HG02571 (cell line): ENCODE data around the gene PEMT.
"Not testable (repeated sequence)": the region's sequence is repeated elsewhere in the genome, so short reads cannot be mapped to it uniquely, and the experiment has no call there.

Experiments used
- ATAC-seq: cut with Tn5 transposase; IDR thresholded peaks from one replicate; pipeline ENCODE4 v1.9.1; 2021; ENCODE audit warnings: mild to moderate bottlenecking, moderate library complexity; ENCODE audit not compliant: unreplicated experiment

Gene PEMT

DNA sequence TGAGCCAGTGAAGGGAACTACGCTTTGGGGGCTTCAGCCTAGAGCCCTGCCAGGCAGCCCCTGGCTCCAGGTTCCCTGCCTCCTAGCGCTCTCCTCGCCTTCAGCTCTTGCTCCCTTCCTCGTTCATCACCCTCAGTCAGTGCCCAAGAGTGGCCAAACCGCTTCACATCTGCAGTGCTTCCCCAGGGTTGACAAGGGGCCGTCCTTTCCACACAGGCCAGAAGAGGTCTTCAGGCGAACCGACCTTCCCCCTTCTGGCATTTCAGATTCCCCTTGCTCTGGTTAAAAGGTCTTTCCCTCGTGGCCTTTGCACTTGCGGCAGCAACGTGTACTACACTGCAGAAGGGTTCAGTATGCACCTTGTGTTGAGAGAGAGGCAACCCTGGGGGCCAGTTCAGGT, 99.4 kb downstream of the PEMT start:
- no peak for ATAC-seq

DNA sequence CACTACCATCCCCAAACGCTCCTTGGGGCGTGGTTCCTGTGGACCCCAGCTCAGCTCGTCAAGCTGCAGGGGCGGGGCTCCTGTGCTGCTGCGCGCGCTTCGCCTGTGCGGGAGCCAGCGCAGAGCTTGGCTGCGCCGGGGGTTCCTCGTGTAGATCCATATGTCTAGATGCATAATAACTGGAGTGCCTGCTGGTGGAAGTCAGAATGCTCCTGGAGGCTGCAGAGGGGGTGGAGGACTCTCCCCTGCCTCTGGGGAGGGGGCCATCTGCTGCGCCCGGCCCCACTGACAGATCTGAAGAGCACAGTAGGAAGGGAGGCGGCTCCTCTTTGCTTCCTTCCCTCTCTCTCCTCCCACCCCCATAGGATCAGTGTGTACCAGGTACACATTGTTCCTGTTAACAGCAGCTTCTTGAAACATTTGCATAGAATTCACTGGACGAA, 99.9 kb downstream of the PEMT start:
- no peak for ATAC-seq

DNA sequence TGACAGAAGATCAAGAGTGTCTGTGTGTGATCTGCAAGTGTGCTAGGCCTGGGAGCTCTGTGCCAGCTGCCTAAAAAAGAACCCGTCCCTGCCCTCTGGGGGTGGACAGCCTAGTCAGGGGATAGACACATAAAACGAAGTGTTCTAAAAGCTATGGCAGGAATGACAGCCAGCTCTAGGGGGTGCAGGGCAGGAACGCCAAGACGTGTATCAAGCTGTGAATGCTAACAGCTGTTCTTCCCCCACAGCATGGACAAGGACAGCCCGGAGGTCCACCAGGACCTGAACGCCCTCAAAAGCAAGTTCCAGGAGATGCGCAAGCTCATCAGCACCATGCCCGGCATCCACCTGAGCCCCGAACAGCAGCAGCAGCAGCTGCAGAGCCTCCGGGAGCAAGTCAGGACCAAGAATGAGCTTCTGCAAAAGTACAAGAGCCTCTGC, 100.5 kb downstream of the PEMT start:
- no peak for ATAC-seq

DNA sequence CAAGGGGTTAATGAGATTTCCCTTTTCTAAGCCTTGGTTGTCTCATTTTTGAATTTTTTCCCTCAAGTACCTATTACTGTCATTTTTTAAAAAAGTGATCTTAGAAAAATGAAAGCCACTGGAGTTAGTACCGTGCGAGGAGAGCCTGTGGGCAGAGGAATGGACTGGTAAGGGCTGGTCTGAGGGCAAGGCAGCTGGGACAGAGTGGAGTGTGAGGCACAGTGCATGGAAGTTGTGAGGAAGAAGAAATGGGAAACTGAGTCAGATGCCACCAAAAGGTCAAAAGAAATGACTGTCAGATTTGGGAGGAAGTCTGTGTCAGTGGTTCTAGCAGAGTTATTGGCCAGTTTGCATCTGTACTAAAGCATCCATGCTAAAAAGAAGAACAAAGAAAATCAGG, 103.5 kb downstream of the PEMT start:
- ATAC-seq = no peak

DNA sequence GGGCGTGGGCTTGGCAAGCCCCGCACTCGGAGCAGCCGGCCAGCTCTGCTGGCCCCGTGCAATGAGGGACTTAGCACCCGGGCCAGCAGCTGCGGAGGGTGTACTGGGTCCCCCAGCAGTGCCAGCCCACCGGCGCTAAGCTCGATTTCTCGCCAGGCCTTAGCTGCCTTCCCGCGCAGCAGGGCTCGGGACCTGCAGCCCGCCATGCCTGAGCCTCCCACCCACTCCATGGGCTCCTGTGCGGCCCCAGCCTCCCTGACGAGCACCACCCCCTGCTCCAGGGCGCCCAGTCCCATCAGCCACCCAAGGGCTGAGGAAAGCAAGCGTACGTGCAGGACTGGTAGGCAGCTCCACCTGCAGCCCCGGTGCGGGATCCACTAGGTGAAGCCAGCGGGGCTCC, 105.1 kb downstream of the PEMT start:
- not testable (repeated sequence) for ATAC-seq

DNA sequence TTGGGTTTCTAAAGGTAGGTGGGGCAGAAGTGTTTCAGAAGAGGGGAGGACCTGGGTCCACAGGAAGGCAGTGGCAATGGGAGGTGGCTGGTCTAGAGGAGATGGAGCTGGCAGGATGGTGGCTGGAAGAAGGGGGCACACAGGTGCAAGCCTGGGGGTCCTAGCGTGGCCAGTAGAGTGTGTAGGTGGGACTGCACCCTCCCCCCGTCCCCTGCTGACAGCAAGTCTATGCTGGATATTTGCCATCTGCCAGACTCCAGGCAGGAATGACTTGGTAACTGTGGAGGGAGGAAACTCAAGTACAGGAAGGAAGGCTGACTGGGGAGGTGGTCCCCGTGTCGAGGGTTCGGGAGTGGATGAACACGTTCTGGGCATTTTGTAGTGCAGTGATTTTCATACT, 106.1 kb downstream of the PEMT start:
- ATAC-seq = no peak

DNA sequence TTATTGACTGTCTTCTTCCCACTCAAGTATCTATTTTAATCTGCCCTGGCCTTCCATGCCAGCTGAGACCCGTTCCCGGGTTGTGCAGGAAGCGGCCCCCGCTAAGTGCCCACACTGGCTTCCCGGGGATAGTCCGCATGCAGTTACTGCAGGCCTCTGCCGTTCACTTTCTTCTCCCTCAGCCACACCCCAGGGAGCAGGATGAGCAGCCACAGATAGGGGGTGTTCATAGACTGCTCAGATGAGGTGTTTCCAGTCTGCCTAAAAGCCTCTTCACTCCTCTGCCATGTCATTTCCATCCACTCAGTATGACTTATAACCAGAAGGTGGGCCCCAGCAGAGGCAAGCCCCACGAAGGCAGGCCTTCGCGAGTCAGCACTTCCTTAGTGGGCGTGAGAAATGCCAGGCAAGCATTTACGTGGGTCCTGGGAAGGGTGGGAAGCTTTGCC, 107.0 kb downstream of the PEMT start:
- ATAC-seq = no peak

DNA sequence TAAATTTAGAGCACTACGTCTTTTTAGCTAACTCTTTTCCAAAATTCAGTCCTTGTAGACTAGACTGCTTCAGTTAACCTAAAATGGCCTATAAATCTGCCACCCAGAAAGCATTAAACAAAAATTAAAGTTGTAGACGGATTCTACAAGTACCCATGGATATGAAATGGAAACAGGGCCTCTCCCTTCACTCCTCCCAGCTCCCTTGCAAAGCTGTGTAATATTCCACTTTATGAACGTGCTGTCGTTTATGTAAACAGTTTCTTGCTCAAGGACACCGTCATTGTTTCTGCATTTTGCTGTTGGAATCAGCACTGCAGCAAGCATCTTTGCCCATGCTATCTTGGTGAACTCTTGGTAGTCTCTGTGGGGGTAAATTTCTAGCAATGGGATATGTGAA, 109.6 kb downstream of the PEMT start:
- ATAC-seq = no peak

DNA sequence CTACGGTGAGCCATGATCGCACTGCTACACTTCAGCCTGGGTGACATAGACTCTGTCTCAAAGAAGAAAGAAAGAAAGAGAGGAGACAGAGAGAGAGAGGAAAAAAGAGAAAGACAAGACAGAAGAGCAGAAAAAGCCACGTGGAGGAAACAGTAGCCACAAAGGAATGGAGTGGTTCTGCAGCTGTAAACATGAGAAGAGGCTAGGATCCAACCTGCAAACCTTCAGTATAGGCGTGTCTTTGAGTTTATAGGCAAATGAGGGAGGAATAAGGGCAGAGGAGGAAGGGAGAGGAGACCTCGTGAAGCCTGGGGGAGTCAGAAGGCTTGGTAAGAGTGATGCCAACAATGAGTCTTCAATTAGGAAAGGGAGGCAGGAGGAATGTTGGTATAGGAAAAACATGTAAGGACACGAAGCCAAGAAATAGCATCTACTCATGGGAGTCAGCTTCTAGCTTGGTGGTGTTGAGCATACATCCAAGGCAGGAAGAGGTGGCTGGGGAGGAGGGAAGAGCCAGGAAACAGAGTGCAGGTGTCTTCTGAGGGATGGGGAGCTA, 110.8 kb downstream of the PEMT start:
- no peak for ATAC-seq

DNA sequence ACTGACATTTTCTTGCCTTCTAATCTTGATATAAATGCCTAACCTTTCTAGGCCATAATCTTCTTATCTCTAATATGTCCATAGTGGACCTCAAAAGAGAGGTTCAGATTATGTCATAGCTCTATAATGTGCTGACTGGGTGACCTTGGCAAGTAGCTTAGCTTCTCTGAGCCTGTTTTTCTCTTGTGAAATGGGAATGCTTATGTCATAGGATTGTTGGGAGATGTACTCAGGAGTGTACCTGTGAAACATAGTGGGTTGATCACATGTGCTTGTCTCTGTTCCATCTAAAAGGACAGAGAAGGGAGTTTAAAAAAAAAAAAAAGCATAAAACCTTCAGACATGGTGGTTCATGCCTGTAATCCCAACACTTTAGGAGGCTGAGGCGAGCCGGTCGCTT, 112.3 kb downstream of the PEMT start:
- no peak for ATAC-seq

DNA sequence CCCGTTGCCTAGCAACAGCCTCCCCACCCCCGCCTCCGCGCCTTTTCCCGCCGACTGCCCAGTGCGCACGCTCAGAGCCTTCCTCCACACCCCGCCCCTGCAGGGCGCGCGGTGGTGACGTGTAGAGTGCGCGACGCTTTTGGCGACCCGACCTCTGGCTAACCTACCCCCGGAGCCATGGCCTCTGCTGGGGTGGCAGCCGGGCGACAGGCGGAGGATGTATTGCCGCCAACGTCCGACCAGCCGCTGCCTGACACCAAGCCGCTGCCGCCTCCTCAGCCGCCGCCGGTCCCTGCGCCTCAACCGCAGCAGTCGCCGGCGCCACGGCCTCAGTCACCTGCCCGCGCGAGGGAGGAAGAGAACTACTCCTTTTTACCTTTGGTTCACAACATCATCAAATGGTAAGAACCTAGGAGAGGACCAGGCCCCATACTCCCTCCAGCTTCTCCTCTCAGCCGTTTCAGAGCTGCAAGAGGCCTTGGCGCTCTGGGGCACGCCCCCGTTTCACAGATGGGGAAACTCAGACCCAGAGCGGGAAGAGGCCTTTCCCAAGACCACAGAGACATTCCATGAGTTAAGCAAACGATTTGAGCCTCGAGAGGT, 114.5 kb downstream of the PEMT start, which contains the start of gene MED9:
Gene MED9 (plus strand): TSS at position 136 of the 603 bp plus-strand sequence. CDS start 42 bp downstream, at position 178.
- peak; percentile 77 for ATAC-seq

DNA sequence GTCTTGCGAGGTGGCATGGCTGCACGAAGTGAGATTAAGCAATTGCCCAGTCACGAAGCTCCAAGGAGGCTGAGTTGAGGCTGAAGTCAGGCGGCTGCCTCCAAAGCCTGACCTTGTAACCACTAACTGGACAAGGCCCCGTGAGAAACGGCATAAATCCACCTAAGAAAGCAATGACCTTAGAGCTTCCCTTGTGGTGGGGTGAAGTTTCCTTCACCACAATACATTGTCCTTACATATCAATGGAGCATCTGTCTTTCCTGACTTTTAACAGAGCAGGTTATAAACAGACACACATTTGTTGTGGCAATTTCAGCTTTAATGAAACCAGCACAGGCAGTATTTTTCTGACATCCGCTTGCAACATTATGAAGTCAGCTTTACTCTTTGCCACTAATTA, 117.2 kb downstream of the PEMT start:
- no peak for ATAC-seq

DNA sequence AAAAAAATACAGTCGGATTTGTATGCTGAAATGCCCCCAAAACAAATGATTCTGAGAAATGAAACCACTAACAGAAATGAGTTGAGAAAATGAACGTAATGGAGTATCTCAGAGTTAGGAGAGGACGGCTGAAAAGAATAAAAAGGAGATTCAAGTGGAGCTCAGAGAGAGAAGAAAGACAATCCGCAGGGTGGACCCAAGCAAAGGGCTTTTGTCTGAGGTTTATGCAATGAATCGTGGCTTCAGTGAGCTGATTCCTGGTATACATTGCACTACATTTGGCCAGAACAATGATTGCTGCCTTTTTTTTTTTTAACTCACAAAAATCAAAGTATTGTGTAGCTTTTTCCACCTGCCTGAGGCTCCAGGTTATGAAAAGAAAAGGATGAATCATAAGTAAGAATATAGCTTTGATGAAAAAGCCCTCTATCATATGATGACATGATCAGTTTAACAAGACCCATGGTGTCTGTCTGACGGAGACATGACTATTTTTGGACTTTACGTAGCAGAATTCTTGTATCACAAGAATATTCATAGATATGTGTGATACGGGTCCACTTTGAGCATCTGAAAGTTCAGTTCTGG, 119.1 kb downstream of the PEMT start:
- no peak for ATAC-seq

DNA sequence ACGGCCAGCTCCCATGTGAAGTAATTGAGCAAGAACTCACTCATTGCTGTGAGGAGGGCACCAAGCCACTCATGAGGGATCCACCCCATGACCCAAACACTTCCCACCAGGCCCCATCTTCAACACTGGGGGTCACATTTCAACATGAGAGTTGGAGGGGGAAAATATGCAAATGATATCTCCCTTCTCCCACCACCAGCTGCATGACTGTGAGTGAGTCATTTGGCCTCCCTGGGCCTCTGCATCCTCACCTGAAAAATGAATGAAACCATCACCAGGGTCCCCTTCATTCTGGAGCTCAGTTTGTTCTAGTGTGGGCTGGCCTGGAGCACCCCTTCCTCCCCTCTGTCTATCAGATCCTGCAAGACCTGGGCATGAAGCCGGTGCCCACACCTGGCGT, 121.5 kb downstream of the PEMT start:
- ATAC-seq = no peak

DNA sequence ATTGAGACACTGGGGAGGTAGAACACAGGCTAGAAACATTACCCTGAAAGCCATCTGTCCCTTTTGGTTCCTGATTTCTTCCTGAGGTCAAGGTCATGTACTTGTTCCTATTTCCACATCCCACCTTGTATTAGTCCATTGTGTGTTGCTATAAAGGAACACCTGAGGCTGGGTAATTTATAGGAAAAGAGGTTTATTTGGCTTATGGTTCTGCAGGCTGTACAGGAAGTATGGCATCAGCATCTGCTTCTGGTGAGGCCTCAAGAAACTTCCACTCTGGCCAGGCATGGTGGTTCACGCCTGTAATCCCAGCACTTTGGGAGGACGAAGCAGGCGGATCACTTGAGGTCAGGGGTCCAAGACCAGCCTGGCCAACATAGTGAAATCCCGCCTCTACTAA, 122.2 kb downstream of the PEMT start:
- no peak for ATAC-seq

DNA sequence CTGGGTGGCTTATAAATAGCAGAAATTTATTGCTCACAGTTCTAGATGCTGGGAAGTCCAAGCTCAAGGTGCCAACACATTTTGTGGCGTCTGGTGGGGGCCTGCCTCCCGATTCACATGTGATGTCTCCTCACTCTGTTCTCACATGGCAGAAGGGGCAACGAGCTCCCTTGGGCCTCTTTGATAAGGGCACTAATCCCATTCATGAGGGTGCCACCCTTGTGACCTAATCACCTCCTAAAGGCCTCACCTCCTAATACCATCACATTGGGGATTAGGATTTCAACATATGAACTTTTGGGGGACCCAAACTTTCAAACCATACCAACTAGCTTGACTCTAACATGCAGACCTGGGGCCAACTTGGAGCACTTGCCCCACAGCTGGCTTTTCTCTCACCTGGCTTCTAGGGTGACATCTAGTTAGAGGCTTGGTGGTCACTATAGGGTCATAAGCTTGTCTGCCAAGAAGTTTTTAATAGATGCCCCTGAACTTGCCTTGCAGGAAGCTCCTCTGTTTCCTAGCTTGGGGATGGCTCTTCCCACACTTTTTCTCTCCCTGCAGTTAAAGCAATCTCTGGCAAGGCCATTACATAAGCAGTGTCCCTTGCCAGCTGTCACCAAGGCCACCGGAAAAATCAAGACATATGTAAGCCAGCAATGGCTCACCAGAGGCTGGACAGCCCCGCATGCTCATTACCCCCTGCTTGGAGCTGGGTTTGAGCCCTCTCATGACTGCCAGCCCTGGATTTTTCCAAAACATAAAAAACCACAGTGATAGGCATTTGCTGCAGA, 123.1 kb downstream of the PEMT start:
- ATAC-seq = no peak

DNA sequence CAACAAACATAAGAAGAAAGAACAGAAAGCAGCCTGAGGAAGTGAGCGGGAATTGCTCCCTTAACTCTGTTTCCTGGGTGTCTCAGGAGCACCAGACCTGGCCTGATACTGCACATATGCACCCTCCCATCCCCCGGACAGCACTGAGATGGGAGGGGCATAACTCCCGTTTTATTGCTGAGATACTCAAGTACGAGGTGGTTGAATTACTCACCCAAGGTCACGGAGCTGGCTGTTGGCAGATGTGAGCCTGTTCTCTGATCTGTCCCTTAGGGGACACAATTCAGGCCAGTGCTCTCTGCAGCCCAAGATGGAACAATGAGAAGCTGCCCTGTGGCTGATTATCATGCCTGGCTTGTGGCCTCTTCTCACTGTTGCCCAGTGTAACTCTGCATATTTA, 123.8 kb downstream of the PEMT start:
- ATAC-seq = no peak

DNA sequence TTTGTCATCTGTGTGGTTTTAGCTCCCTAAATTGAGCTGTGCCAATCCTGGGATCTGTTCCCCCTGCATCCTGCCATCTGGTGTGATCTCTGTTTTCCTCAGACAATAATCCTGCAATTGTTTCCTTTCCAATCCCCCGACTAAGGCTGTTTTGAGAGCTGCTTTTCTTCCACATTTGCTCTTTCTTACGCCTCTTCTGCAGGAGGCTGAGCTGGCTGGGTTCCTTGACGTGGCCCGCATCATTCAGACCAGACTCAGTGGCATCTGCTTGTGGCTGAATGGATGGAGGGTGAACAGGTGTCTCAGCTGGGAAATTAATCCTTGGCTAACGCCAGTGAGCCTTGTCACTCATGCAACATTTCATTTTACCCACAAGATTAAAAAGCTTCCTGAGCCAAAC, 124.5 kb downstream of the PEMT start:
- ATAC-seq = no peak

DNA sequence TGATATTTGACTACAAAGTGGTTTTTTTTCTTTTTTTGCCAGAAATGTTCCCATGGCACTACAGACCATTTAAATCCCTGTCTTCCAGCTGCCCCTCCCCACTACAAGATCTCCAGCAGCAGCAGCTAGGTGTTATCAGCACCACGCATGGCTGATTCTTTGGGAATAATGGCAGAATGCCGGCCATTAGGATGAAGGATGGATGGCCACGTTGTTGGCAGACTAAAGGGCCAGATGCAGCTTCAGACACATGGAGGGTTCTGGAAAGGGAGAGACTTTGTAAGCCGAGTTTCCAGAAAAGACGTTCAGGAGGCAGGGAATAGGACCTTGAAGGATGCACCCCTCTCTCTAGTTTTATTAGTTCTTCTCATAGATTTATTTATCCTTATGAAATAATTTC, 125.0 kb downstream of the PEMT start:
- no peak for ATAC-seq

DNA sequence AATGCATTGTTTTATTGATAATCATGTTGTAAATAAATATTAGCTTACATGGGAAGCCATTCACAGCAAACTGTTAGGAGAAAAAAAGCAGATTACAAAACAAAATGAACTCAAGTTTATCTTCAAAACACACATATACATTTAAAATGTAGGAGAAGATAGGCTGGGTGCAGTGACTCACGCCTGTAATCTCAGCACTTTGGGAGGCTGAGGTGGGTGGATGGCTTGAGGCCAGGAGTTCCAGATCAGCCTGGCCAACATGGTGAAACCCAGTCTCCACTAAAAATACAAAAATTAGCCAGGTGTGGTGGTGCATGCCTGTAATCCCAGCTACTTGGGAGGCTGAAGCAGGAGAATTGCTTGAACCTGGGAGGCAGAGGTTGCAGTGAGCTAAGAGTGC, 125.6 kb downstream of the PEMT start:
- ATAC-seq = not testable (repeated sequence)

DNA sequence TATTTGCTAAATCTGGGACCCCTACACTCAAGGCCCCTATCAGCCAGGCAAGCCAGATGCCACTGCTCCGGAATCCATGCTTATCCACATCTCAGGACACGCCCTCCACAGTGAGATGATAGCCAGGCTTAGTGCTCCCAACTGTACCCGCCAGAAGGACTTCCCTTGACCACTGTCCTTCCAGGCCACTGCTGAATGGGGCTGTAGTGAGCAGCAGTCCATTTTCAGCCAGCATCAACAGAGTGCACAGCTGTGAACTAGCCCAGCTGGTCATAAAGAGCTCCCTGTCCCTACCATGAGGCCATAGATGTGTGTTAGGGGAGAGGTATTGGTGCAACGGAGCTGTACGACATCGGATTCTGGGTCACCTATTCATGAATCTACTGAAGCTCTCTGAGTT, 127.7 kb downstream of the PEMT start:
- no peak for ATAC-seq
